Occipital lobe (tissue), 2 donors: Measurements from ENCODE around the gene NKX2-2. TPM values are rescaled to one million over a fixed set of nuclear protein-coding genes. Genes with fewer than 3 reads are reported as not detected.

Experiments
- DNase-seq: peaks from one replicate; lab custom pipeline; 2025; lab: John Stamatoyannopoulos, UW
- total RNA-seq: library from RNA; depleted of rRNA; stranded (reverse); fragments of >200 nt; gene quantifications from one replicate; pipeline ENCODE4 v1.2.3, GENCODE V29; 2014

The NKX2-2 gene
- 0.31 TPM for total RNA-seq

DNA sequence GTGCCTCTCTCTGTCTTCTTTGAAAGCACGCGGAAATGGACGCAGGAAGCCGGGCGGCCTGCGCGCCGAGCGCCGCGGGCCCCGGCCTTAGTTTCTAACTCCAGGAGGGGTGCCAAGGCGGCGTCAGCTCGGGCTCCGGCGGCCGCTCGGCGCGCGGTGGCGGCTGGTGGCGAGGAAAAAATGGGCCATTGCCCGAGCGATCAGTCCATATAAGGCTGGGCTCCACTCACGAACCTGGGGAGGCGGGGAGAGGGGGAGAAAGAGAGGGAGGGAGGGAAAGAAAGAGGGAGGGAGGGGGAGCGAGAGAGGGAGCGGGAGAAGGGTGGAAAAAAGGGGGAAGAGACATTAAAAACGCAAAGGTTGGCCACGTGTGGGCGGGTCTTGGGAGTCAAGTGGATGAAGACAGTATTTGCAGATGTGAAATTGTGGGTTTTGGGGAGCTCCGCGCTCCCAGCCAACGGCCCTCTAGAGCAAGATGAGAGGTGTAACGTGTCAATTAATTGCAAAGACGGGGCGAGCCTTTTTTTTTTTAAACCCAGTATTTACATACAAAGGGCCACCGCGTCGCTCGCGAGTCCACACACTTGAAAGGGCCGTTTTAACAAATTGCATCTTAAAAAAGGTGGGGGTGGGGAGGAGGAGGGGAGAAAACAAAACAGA lies at the start of gene NKX2-2:
Gene NKX2-2 (minus strand): TSS at position 184 of the 660 bp plus-strand sequence. CDS start 395 bp downstream, outside the sequence.
- peak; percentile 62 for DNase-seq

GRCh38 chr20:21562656-21563055 lies 48.8 kb upstream of the NKX2-2 start:
- DNase-seq = no peak

DNA sequence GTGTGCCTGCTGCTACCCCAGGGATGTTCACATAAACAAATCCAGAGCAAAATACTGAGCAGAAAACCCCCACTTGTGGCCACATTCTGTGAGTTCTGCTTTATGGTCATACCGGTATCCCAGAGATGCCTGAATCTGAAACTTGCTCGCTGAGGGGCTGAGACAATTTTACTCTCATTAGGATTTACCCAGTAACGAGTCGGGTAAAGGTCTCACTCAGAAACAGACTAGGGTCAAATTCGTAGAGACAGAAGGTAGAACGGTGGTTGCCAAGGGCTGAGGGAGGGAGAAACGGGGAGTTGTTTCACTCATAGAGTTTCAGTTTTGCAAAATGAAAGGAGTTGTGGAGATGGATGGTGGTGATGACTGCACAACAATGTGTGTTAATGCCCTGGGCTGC lies 45.4 kb upstream of the NKX2-2 start:
- no peak for DNase-seq

- DNase-seq = no peak
These were observed 43.6 kb upstream of the NKX2-2 start for GRCh38 chr20:21557241-21558020.

- no peak for DNase-seq
These were observed 42.5 kb upstream of the NKX2-2 start for GRCh38 chr20:21556398-21556797.

GRCh38 chr20:21555470-21556120 lies 41.7 kb upstream of the NKX2-2 start:
- DNase-seq = no peak

DNA sequence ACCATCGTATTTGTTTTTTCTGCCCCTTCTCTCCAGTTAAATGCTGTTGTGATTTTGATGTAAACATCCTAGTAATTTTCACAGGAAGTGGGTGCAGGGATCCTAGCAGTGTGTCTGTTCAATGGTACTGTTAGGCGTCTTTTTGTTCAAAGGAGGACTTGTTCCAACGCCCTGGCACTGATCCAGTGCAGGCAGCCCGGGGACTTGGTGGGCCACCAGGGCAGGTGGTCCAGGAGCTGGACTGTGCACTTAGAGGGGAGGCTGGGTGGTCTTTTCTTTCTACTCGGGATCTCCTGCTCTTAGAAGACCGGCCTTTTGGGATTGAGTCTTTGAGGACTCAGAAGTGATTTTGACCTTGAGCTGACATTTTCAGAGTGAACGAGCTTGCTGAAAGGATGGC lies 41.1 kb upstream of the NKX2-2 start:
- no peak for DNase-seq

- no peak for DNase-seq
These were observed 40.6 kb upstream of the NKX2-2 start for GRCh38 chr20:21554376-21554890.

DNA sequence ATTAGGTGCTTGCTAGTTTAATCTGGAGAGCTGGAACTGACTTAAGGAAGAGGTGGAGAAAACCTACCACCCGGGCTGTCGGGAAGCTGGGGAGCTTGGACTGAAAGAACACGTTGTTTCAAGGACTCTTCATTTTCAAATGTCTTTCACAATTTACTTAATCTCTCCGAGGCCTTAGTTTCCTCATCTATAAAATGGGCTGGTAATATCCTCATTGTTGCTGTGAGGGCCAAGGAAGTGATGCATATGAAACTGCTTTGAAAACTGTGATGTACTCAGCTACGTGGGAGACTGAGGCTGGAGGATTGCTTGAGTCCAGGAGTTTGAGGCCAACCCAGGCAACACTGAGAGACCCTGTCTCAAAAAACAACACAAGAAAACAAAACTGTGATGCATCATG lies 36.7 kb upstream of the NKX2-2 start:
- no peak for DNase-seq

GRCh38 chr20:21548390-21549035 lies 34.6 kb upstream of the NKX2-2 start:
- DNase-seq = no peak

GRCh38 chr20:21546355-21546754 lies 32.5 kb upstream of the NKX2-2 start:
- no peak for DNase-seq

DNA sequence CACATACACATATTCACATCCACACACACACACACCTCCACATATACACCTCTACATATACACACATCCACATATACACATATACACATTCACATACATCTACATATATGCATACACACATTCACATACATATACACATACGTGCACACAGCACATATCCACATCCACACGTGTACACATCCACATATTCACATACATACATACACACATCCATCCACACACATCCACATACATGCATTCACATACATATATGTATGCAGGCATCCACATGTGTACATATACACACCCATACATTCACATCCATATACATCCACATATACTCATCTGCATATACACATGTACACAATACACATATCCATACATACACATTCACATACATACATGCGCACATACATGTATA lies 25.6 kb upstream of the NKX2-2 start:
- no peak for DNase-seq

- DNase-seq = no peak
These were observed 21.0 kb upstream of the NKX2-2 start for GRCh38 chr20:21534886-21535285.

DNA sequence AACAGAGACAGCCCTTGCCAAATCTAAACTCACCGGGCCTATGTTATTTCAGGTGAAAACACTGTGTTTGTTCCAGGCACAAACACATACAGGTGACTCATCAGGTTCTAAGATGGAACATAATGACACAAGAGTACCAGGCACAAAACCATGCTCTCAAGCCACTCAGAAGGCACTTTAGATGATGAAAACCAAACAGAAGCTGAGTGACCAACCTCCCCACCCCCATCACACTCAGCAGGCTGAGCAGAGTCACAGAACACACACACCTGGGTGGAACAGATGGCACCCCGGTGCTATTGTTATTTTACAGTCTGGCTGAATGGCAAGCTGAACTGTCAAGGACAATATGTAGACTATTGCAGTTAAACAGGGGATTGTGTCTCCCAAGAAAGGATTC lies 20.6 kb upstream of the NKX2-2 start:
- no peak for DNase-seq

GRCh38 chr20:21529863-21530262 lies 16.0 kb upstream of the NKX2-2 start:
- no peak for DNase-seq

- DNase-seq = no peak
These were observed 15.0 kb upstream of the NKX2-2 start for GRCh38 chr20:21528870-21529269.

DNA sequence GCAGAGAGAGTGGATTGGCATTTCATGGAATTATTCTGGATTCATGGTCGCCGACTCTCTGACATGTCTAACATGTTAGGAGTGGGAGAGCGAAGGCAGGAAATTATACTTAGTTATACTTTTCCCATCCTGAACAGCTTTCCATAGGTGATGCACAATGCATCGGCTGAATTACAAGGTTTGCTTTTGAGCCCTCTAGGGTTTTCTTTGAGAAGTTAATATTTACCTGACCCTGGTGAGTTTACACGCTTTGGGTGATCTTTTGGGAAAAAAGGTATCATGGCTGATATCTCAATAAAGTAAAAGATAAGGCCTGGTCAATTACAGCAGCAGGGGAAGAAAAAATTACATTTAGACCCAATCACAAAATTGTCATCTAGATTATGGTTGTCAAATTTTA lies 14.0 kb upstream of the NKX2-2 start:
- no peak for DNase-seq

GRCh38 chr20:21526776-21527175 lies 12.9 kb upstream of the NKX2-2 start:
- no peak for DNase-seq

DNA sequence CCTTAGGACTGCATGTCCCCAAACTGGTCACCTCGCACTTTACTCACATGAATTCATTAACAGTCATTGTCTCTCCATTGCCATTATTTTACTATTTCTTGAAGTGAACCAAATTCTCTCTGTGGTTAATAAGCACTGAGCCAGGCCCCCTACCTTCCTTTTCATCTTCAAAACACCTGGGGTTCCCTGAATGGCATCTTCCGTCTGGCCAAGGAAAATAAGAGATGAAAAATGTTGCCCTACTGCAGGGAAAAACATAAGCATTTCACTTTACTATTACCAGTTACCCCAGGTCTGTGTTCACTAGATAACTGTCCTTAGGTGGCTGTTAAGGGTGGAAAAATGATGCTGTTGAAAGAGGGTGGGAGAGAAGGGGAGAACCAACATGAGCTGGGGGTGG lies 10.0 kb upstream of the NKX2-2 start:
- no peak for DNase-seq

- DNase-seq = no peak
These were observed 9.5 kb upstream of the NKX2-2 start for GRCh38 chr20:21523281-21523868.

DNA sequence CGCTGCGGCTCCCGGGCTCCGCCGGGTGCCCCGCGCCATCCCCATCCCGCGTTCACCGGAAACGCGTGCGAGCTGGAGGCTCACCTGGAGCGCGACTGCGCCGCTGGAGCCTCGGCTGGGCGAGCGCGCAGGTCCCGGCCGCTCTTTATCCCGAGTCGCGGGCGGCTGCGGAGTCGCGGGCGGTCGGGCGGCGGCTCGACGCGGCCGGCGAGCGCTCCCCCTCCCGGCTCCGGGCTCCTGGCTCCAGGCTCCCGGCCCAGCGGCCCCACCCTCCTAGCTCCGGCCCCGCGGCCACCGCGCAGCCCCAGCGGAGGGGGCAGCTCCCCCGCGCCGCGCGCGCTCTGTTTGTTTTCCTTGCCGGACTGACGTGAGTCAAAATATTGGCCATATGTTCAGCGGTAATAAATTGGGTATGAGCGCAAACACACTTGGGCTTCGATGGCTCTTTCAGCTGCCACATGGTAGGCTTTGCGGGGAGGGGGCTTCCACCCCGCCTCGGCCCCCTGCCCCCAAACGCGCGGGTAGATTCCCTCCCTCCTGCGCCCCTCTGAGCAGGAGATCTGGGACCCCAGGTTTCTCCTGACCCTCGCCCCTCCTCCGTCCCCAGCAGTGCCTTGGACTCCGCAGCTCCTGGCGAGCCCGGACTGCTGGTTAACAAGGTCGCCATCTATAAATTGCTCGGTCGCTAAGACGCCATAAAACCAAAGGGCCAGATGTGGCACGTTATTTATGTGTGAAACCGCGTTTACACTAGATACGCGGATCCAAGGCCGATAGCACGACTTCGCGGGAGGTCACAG lies 8.8 kb upstream of the NKX2-2 start:
- peak; percentile 28 for DNase-seq
